BLaER1 (cell line): ENCODE results near the gene CELF5.
"Not testable (repeated sequence)": the region's sequence is repeated elsewhere in the genome, so short reads cannot be mapped to it uniquely, and the experiment has no call there.

Experiments
- H3K27ac ChIP-seq: shearing (Covaris generic); formaldehyde crosslinking; 2 replicates; pipeline ENCODE4 v1.8.1; 2022
- H3K27me3 ChIP-seq: shearing (Covaris generic); formaldehyde crosslinking; 2 replicates; pipeline ENCODE4 v1.8.1; 2022
- H3K36me3 ChIP-seq: shearing (Covaris generic); formaldehyde crosslinking; 2 replicates; pipeline ENCODE4 v1.8.1; 2022
- H3K4me1 ChIP-seq: shearing (Covaris generic); formaldehyde crosslinking; 2 replicates; pipeline ENCODE4 v1.8.1; 2022
- H3K4me2 ChIP-seq: shearing (Covaris generic); formaldehyde crosslinking; 2 replicates; pipeline ENCODE4 v1.8.1; 2022
- H3K4me3 ChIP-seq: shearing (Covaris generic); formaldehyde crosslinking; 2 replicates; pipeline ENCODE4 v1.8.1; 2022
- H3K9ac ChIP-seq: shearing (Covaris generic); formaldehyde crosslinking; 2 replicates; pipeline ENCODE4 v1.8.1; 2022
- H3K9me3 ChIP-seq: shearing (Covaris generic); formaldehyde crosslinking; 2 replicates; pipeline ENCODE4 v1.8.1; 2022
- H4K20me1 ChIP-seq: shearing (Covaris generic); formaldehyde crosslinking; 2 replicates; pipeline ENCODE4 v1.8.1; 2022
- Cebpa-rat ChIP-seq: shearing (Covaris generic); IDR thresholded peaks from 2 replicates; pipeline ENCODE4 v1.8.1; 2022

The CELF5 gene

GRCh38 chr19:3225169-3225485, 666 bp downstream of the CELF5 start:
- TF ChIP-seq Cebpa-rat, result no peak
- Histone ChIP-seq H3K27me3 (peaks cover 11% of the 10 kb centered on the region; the same call in 1 of the 2 replicates), H3K27ac (no peak overlapping the region), H4K20me1 (peaks cover 28% of the 10 kb centered on the region; the same call in 1 of the 2 replicates), H3K4me3 (no peak overlapping the region), H3K4me1 (peaks cover 59% of the 10 kb centered on the region), H3K36me3 (no peaks in the 10 kb centered on the region), H3K9ac (no peak overlapping the region), H3K9me3 (no peaks in the 10 kb centered on the region), H3K4me2 (peak overlapping the region; percentile 62)

- H3K27ac ChIP-seq, result no peak overlapping the region
- peaks cover 53% of the 10 kb centered on the region for H3K4me1 ChIP-seq
- H3K4me3 ChIP-seq, result no peak overlapping the region; the same call in 1 of the 2 replicates
- no peak for TF ChIP-seq Cebpa-rat
- H3K4me2 ChIP-seq, result peak overlapping the region; percentile 62
- H3K9me3 ChIP-seq, result no peaks in the 10 kb centered on the region
- H3K36me3 ChIP-seq, result no peaks in the 10 kb centered on the region
- peaks cover 11% of the 10 kb centered on the region; the same call in 1 of the 2 replicates for H3K27me3 ChIP-seq
- H4K20me1 ChIP-seq, result peaks cover 31% of the 10 kb centered on the region; the same call in 1 of the 2 replicates
- H3K9ac ChIP-seq, result no peak overlapping the region
Measured at GRCh38 chr19:3225677-3226093, 1.2 kb downstream of the CELF5 start.

GRCh38 chr19:3227054-3227626, 2.7 kb downstream of the CELF5 start:
- H3K9me3 ChIP-seq, result no peaks in the 10 kb centered on the region
- no peak overlapping the region for H3K27ac ChIP-seq
- peaks cover 46% of the 10 kb centered on the region for H3K4me1 ChIP-seq
- H3K27me3 ChIP-seq, result peaks cover 11% of the 10 kb centered on the region; the same call in 1 of the 2 replicates
- no peak overlapping the region for H3K4me3 ChIP-seq
- peaks cover 35% of the 10 kb centered on the region; the same call in 1 of the 2 replicates for H4K20me1 ChIP-seq
- H3K9ac ChIP-seq, result no peak overlapping the region
- no peaks in the 10 kb centered on the region for H3K36me3 ChIP-seq
- no peak for TF ChIP-seq Cebpa-rat
- peak overlapping the region; percentile 68; the same call in 1 of the 2 replicates for H3K4me2 ChIP-seq

- no peak for TF ChIP-seq Cebpa-rat
- peak overlapping the region; percentile 74 for H3K4me2 ChIP-seq
Measured at GRCh38 chr19:3229346-3229743, 4.9 kb downstream of the CELF5 start.

GRCh38 chr19:3229888-3230496, 5.5 kb downstream of the CELF5 start:
- Histone ChIP-seq H3K4me2 (no peak overlapping the region), H4K20me1 (peaks cover 35% of the 10 kb centered on the region; the same call in 1 of the 2 replicates), H3K27ac (no peak overlapping the region), H3K9ac (no peak overlapping the region), H3K36me3 (no peaks in the 10 kb centered on the region), H3K4me3 (no peak overlapping the region), H3K4me1 (peaks cover 42% of the 10 kb centered on the region), H3K9me3 (no peaks in the 10 kb centered on the region), H3K27me3 (peaks cover 11% of the 10 kb centered on the region; the same call in 1 of the 2 replicates)
- TF ChIP-seq Cebpa-rat, result no peak

More at GRCh38 chr19:3229346-3229743, 4.9 kb downstream of the CELF5 start:
- H3K27ac ChIP-seq, result no peak overlapping the region
- H3K9ac ChIP-seq, result no peak overlapping the region
- peaks cover 35% of the 10 kb centered on the region; the same call in 1 of the 2 replicates for H4K20me1 ChIP-seq
- no peaks in the 10 kb centered on the region for H3K36me3 ChIP-seq
- no peak overlapping the region for H3K4me3 ChIP-seq
- H3K4me1 ChIP-seq, result peaks cover 42% of the 10 kb centered on the region
- peaks cover 11% of the 10 kb centered on the region; the same call in 1 of the 2 replicates for H3K27me3 ChIP-seq
- no peaks in the 10 kb centered on the region for H3K9me3 ChIP-seq

GRCh38 chr19:3231288-3231687, 6.8 kb downstream of the CELF5 start:
- Histone ChIP-seq H3K27ac (no peak overlapping the region), H4K20me1 (peaks cover 30% of the 10 kb centered on the region; the same call in 1 of the 2 replicates), H3K4me3 (no peak overlapping the region), H3K27me3 (peaks cover 6% of the 10 kb centered on the region; the same call in 1 of the 2 replicates), H3K36me3 (no peaks in the 10 kb centered on the region), H3K9me3 (no peaks in the 10 kb centered on the region), H3K4me2 (no peak overlapping the region), H3K9ac (no peak overlapping the region), H3K4me1 (peaks cover 33% of the 10 kb centered on the region)
- no peak for TF ChIP-seq Cebpa-rat

- Histone ChIP-seq H3K4me1 (peaks cover 16% of the 10 kb centered on the region), H3K4me2 (no peak overlapping the region), H3K27ac (no peak overlapping the region), H4K20me1 (peaks cover 13% of the 10 kb centered on the region; the same call in 1 of the 2 replicates), H3K9me3 (no peaks in the 10 kb centered on the region), H3K27me3 (no peaks in the 10 kb centered on the region), H3K4me3 (no peak overlapping the region), H3K9ac (no peak overlapping the region), H3K36me3 (no peaks in the 10 kb centered on the region)
- TF ChIP-seq Cebpa-rat, result no peak
Measured at GRCh38 chr19:3233116-3233515, 8.7 kb downstream of the CELF5 start.

- no peak overlapping the region for H3K27ac ChIP-seq
- no peak overlapping the region for H3K9ac ChIP-seq
- TF ChIP-seq Cebpa-rat, result no peak
- peaks cover 10% of the 10 kb centered on the region for H3K4me1 ChIP-seq
- no peaks in the 10 kb centered on the region for H3K9me3 ChIP-seq
- peaks cover 12% of the 10 kb centered on the region; the same call in 1 of the 2 replicates for H4K20me1 ChIP-seq
- no peak overlapping the region for H3K4me3 ChIP-seq
- no peak overlapping the region for H3K4me2 ChIP-seq
- H3K27me3 ChIP-seq, result no peaks in the 10 kb centered on the region
- no peaks in the 10 kb centered on the region for H3K36me3 ChIP-seq
Measured at GRCh38 chr19:3233831-3234230, 9.4 kb downstream of the CELF5 start.

- Histone ChIP-seq H4K20me1 (peaks cover 8% of the 10 kb centered on the region; the same call in 1 of the 2 replicates), H3K27ac (no peak overlapping the region), H3K4me2 (no peak overlapping the region), H3K4me1 (peaks cover under 1% of the 10 kb centered on the region), H3K36me3 (no peaks in the 10 kb centered on the region), H3K9ac (no peak overlapping the region), H3K4me3 (no peak overlapping the region), H3K27me3 (no peaks in the 10 kb centered on the region), H3K9me3 (no peaks in the 10 kb centered on the region)
- TF ChIP-seq Cebpa-rat, result no peak
Measured at GRCh38 chr19:3234800-3235199, 10.3 kb downstream of the CELF5 start.

GRCh38 chr19:3235604-3236003, 11.1 kb downstream of the CELF5 start:
- H3K4me2 ChIP-seq, H3K9me3 ChIP-seq, H3K9ac ChIP-seq, H3K27ac ChIP-seq, H3K27me3 ChIP-seq, H4K20me1 ChIP-seq, H3K36me3 ChIP-seq, H3K4me1 ChIP-seq, H3K4me3 ChIP-seq: not testable (repeated sequence)
